Activated naive CD8-positive, alpha-beta T cell treated with anti-CD3 and anti-CD28 coated beads, Interleukin-2, amount 10 ng/mL, durations not matched to agents 7 days and 5 days (primary cell): ENCODE measurements around the gene SLC1A1. TPM values are rescaled to one million over a fixed set of nuclear protein-coding genes. Genes with fewer than 3 reads are reported as not detected.
A peak's percentile ranks its signal among the peaks of the same experiment; 100 is the strongest.
"Not testable (repeated sequence)": the region's sequence is repeated elsewhere in the genome, so short reads cannot be mapped to it uniquely, and the experiment has no call there.

Experiments used
- ATAC-seq: fragments of 150-1000 bp; cut with Tn5 transposase; one replicate; pipeline ENCODE4 v1.10.0; 2021; ENCODE audit warnings: low read depth, moderate library complexity
- POLR2A ChIA-PET: fragments of 350-600 bp; sonication (Branson Sonifier 250); formaldehyde crosslinking; loops from one replicate; lab custom pipeline; 2021; ENCODE audit warnings: antibody characterized with exemption; lab: Charles Lee
- DNase-seq: peaks from one replicate; pipeline ENCODE4 v3.0.0; 2021
- H3K27ac Mint-ChIP-seq: one replicate; pipeline ENCODE4 v1.8.0; 2022; ENCODE audit warnings: mild to moderate bottlenecking, mixed read lengths
- H3K27me3 Mint-ChIP-seq: one replicate; pipeline ENCODE4 v1.8.0; 2022; ENCODE audit warnings: mild to moderate bottlenecking, moderate library complexity, mixed read lengths
- H3K36me3 Mint-ChIP-seq: one replicate; pipeline ENCODE4 v1.8.0; 2021; ENCODE audit warnings: mild to moderate bottlenecking, mixed read lengths
- H3K4me1 Mint-ChIP-seq: one replicate; pipeline ENCODE4 v1.8.0; 2021; ENCODE audit warnings: mixed read lengths
- H3K4me3 Mint-ChIP-seq: one replicate; pipeline ENCODE4 v1.8.0; 2022; ENCODE audit warnings: mild to moderate bottlenecking, moderate library complexity, mixed read lengths
- H3K9me3 Mint-ChIP-seq: one replicate; pipeline ENCODE4 v1.8.0; 2021; ENCODE audit warnings: mixed read lengths
- total RNA-seq, 2 experiments: library from RNA; stranded (reverse); gene quantifications; one replicate each; pipeline ENCODE4 v1.2.3, GENCODE V29; 2021

The SLC1A1 gene
- total RNA-seq, 2 experiments from 2014 or later = 0.11 TPM; not detected in 1

DNA sequence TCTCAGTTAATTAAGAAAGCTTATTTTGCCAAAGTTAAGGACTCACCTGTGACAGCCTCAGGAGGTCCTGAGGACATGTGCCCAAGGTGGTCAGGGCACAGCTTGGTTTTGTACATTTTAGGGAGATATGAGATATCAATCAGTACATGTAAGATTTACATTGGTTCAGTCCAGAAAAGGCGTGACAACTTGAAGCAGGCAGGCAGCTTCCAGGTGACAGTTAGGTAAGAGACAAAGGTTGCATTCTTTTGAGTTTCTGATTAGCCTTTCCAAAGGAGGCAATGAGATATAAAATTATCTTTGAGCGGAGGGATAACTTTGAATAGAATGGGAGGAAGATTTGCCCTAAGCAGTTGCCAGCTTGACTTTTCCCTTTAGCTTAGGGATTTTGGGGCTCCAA, 47.8 kb downstream of the SLC1A1 start:
- ATAC-seq (no peak), DNase-seq (no peak)
- Mint-ChIP-seq H3K36me3 (no peaks in the 10 kb centered on the region), H3K9me3 (peaks cover 5% of the 10 kb centered on the region), H3K27me3 (peaks cover 3% of the 10 kb centered on the region), H3K4me3 (no peak overlapping the region), H3K27ac (no peak overlapping the region), H3K4me1 (peaks cover 1% of the 10 kb centered on the region)
- POLR2A ChIA-PET = no interaction called here

- Mint-ChIP-seq H3K4me1 (peaks cover 1% of the 10 kb centered on the region), H3K4me3 (no peak overlapping the region), H3K27ac (no peak overlapping the region), H3K27me3 (peaks cover 3% of the 10 kb centered on the region), H3K36me3 (no peaks in the 10 kb centered on the region), H3K9me3 (peaks cover 5% of the 10 kb centered on the region)
- POLR2A ChIA-PET = no interaction called here
- DNase-seq = no peak
- no peak for ATAC-seq
Measured at GRCh38 chr9:4538621-4539020, 48.4 kb downstream of the SLC1A1 start.

GRCh38 chr9:4540425-4540824, 50.2 kb downstream of the SLC1A1 start:
- DNase-seq = no peak
- Mint-ChIP-seq H3K36me3 (no peaks in the 10 kb centered on the region), H3K9me3 (peaks cover 7% of the 10 kb centered on the region), H3K27me3 (peaks cover 5% of the 10 kb centered on the region), H3K27ac (no peak overlapping the region), H3K4me1 (no peaks in the 10 kb centered on the region), H3K4me3 (no peak overlapping the region)
- POLR2A ChIA-PET = no interaction called here
- ATAC-seq = no peak

- no peak overlapping the region for H3K27ac Mint-ChIP-seq
- POLR2A ChIA-PET = no interaction called here
- H3K27me3 Mint-ChIP-seq = peaks cover 5% of the 10 kb centered on the region
- H3K36me3 Mint-ChIP-seq = no peaks in the 10 kb centered on the region
- ATAC-seq (no peak), DNase-seq (no peak)
- H3K4me1 Mint-ChIP-seq = no peaks in the 10 kb centered on the region
- H3K4me3 Mint-ChIP-seq = no peak overlapping the region
- peaks cover 4% of the 10 kb centered on the region for H3K9me3 Mint-ChIP-seq
Measured at GRCh38 chr9:4541281-4541680, 51.0 kb downstream of the SLC1A1 start.

- no peak overlapping the region for H3K27ac Mint-ChIP-seq
- POLR2A ChIA-PET = no interaction called here
- H3K4me3 Mint-ChIP-seq = no peak overlapping the region
- H3K4me1 Mint-ChIP-seq = peaks cover 2% of the 10 kb centered on the region
- ATAC-seq = no peak
- no peak for DNase-seq
- no peaks in the 10 kb centered on the region for H3K36me3 Mint-ChIP-seq
- peaks cover 5% of the 10 kb centered on the region for H3K27me3 Mint-ChIP-seq
- peaks cover 4% of the 10 kb centered on the region for H3K9me3 Mint-ChIP-seq
Measured at GRCh38 chr9:4541856-4542255, 51.6 kb downstream of the SLC1A1 start.

DNA sequence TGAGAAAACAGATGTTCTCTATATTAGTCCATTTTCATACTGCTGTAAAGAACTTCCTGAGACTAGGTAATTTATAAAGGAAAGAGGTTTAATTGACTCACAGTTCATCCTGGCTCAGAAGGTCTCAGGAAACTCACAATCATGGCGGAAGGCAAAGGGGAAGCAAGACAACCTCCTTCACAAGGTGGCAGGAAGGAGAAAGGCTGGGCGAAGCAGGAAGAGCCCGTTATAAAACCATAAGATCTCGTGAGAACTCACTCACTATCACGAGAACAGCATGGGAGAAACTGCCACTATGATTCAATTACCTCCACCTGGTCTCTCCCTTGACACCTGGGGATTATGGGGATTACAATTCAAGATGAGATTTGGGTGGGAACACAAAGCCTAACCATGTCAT, 54.4 kb downstream of the SLC1A1 start:
- ATAC-seq, POLR2A ChIA-PET: not testable (repeated sequence)

GRCh38 chr9:4547016-4547415, 56.7 kb downstream of the SLC1A1 start:
- no peaks in the 10 kb centered on the region for H3K36me3 Mint-ChIP-seq
- no peak overlapping the region for H3K4me3 Mint-ChIP-seq
- peaks cover 2% of the 10 kb centered on the region for H3K27me3 Mint-ChIP-seq
- peaks cover 4% of the 10 kb centered on the region for H3K9me3 Mint-ChIP-seq
- no peak for ATAC-seq
- POLR2A ChIA-PET = no interaction called here
- no peak overlapping the region for H3K27ac Mint-ChIP-seq
- peaks cover 14% of the 10 kb centered on the region for H3K4me1 Mint-ChIP-seq
- no peak for DNase-seq

More for the DNA sequence above, 54.4 kb downstream of the SLC1A1 start:
- H3K36me3 Mint-ChIP-seq, H3K27ac Mint-ChIP-seq, H3K9me3 Mint-ChIP-seq, DNase-seq, H3K27me3 Mint-ChIP-seq, H3K4me1 Mint-ChIP-seq, H3K4me3 Mint-ChIP-seq: not testable (repeated sequence)

GRCh38 chr9:4548811-4549725, 58.8 kb downstream of the SLC1A1 start:
- no peak for ATAC-seq
- Mint-ChIP-seq H3K27me3 (peaks cover 4% of the 10 kb centered on the region), H3K27ac (no peak overlapping the region), H3K4me1 (peaks cover 14% of the 10 kb centered on the region), H3K9me3 (peaks cover 4% of the 10 kb centered on the region), H3K4me3 (no peak overlapping the region), H3K36me3 (no peaks in the 10 kb centered on the region)
- no peak for DNase-seq
- POLR2A ChIA-PET = no interaction called here

- no peak for DNase-seq
- Mint-ChIP-seq H3K27ac (no peak overlapping the region), H3K9me3 (peaks cover 3% of the 10 kb centered on the region), H3K4me1 (peaks cover 14% of the 10 kb centered on the region), H3K4me3 (no peak overlapping the region), H3K27me3 (peaks cover 6% of the 10 kb centered on the region), H3K36me3 (no peaks in the 10 kb centered on the region)
- POLR2A ChIA-PET = no interaction called here
- no peak for ATAC-seq
Measured at GRCh38 chr9:4549751-4550295, 59.6 kb downstream of the SLC1A1 start.

DNA sequence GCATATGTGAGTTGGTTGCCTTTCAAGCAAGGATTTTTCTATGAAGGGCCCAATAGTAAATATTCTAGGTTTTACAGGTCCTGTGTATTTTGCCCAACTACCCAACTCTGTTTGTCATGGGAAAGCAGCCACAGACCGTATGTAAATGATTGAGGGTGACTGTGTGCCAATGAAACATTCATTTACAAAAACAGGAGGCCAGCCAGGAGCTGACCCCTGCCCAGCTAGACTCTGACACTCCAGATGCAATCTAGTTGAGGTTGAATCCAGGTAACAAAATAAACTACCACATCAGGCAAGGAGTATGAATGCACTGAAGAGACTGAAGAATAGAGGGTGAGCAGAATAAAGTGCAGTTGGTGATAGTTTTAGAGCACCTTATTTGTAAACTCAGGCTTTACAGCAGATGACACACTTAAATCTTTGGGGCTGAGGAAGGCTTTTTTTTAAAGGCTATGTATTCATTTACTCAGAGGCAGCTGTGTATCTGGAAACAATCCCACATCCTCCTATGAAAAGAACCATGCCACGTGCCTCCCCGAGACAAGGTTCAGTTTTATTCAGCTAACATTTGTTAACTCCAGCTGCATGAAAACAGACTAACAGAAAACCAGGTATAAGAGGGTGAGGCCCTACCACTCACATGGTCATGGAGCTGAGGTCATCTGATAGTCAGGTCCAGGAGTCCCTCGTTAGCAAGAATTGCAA, 60.7 kb downstream of the SLC1A1 start:
- H3K4me1 Mint-ChIP-seq = peaks cover 14% of the 10 kb centered on the region
- peaks cover 6% of the 10 kb centered on the region for H3K27me3 Mint-ChIP-seq
- no peak overlapping the region for H3K27ac Mint-ChIP-seq
- no peaks in the 10 kb centered on the region for H3K36me3 Mint-ChIP-seq
- ATAC-seq = peak; percentile 42
- H3K4me3 Mint-ChIP-seq = no peak overlapping the region
- H3K9me3 Mint-ChIP-seq = no peaks in the 10 kb centered on the region
- DNase-seq = no peak
- POLR2A ChIA-PET = no interaction called here

- H3K27ac Mint-ChIP-seq = no peak overlapping the region
- H3K4me1 Mint-ChIP-seq = peaks cover 8% of the 10 kb centered on the region
- no peak for ATAC-seq
- DNase-seq = no peak
- peaks cover 9% of the 10 kb centered on the region for H3K27me3 Mint-ChIP-seq
- POLR2A ChIA-PET = interaction anchor here (0.7 kb wide), 1 partner anchor 69 kb away, joined by 4 read pairs; no protein-coding TSS in a partner anchor
- no peak overlapping the region for H3K4me3 Mint-ChIP-seq
- no peaks in the 10 kb centered on the region for H3K36me3 Mint-ChIP-seq
- H3K9me3 Mint-ChIP-seq = no peaks in the 10 kb centered on the region
Measured at GRCh38 chr9:4553951-4554381, 63.7 kb downstream of the SLC1A1 start.

DNA sequence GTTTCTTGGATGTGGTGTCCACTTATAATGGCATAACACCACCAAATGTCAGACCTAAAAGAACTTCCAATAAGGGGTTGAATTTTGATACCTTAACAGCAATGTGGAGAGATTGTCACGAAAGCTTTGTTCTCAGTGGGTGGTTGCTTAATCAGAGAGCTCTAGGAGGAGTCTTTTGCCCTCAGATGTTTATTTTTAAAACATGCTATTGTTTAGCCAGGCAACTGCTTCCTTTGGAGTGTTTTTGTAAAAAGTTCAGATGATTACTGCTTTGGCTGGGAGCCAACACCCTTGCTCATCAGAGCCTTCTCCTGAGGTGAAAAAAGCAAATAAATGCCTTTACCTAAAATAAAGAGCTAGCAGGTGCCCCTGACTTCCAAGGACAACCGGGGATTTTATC, 65.0 kb downstream of the SLC1A1 start:
- H3K4me3 Mint-ChIP-seq = no peak overlapping the region
- DNase-seq = no peak
- H3K4me1 Mint-ChIP-seq = peaks cover 6% of the 10 kb centered on the region
- H3K9me3 Mint-ChIP-seq = no peaks in the 10 kb centered on the region
- H3K36me3 Mint-ChIP-seq = no peaks in the 10 kb centered on the region
- ATAC-seq = no peak
- POLR2A ChIA-PET = no interaction called here
- no peak overlapping the region for H3K27ac Mint-ChIP-seq
- H3K27me3 Mint-ChIP-seq = peaks cover 10% of the 10 kb centered on the region

DNA sequence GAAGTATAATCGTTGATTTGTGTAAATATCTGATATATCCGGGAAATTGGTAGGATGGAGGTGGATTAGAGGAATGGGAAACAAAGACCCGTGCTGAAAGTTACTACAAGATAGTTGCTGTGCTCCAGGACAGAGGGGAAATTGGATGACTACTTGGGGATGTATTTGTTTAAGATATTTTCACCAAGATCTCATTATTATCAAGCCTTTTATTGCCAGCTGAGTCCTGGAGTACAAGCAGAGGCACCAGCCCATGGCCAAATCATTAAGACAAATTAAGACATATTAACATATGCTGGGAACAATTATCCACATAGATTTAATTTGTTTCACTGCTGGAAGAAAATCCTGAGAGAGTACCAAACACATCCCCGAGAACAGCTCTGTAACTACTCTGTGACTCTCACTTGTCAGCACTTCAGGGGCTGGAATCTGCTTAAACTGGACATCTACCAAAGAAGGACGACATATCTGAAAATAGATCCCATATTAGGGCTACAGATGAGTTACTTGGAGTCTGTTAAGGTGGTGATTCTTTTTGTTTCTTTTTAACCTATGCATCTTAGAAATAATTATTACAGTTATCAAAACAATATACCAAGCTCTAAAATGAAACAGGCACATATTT, 68.2 kb downstream of the SLC1A1 start:
- ATAC-seq (no peak), DNase-seq (no peak)
- Mint-ChIP-seq H3K36me3 (no peaks in the 10 kb centered on the region), H3K9me3 (no peaks in the 10 kb centered on the region), H3K4me3 (no peak overlapping the region), H3K4me1 (peaks cover 5% of the 10 kb centered on the region), H3K27ac (no peak overlapping the region), H3K27me3 (peaks cover 9% of the 10 kb centered on the region)
- POLR2A ChIA-PET = no interaction called here
